Fibroblast of pulmonary artery (primary cell): Measurements from ENCODE around the gene SNX5.

Source experiments
- DNase-seq: peaks from one replicate; pipeline ENCODE4 v3.0.0-alpha.2; 2010; ENCODE audit warnings: low read depth
- H3K4me3 ChIP-seq: replicated peaks from 2 replicates; pipeline ENCODE4 v1.5.1; 2011; ENCODE audit warnings: low read depth, mild to moderate bottlenecking, control low read depth, low read length, moderate library complexity
- CTCF ChIP-seq: IDR thresholded peaks from 2 replicates; pipeline ENCODE4 v1.5.1; 2011; ENCODE audit warnings: mild to moderate bottlenecking, control low read depth, low read length, inconsistent platforms; ENCODE audit errors: missing control alignments

The SNX5 gene

GRCh38 chr20:17941087-17941825, 27.3 kb downstream of the SNX5 start:
- TF ChIP-seq CTCF: no peak
- DNase-seq: no peak
- H3K4me3 ChIP-seq: no peak overlapping the region

GRCh38 chr20:17940224-17940971, 28.2 kb downstream of the SNX5 start:
- no peak for TF ChIP-seq CTCF
- no peak overlapping the region for H3K4me3 ChIP-seq
- no peak for DNase-seq

- H3K4me3 ChIP-seq: no peak overlapping the region
- TF ChIP-seq CTCF: no peak
- DNase-seq: no peak
Measured at GRCh38 chr20:17939622-17940223, 28.9 kb downstream of the SNX5 start.

GRCh38 chr20:17938871-17939619, 29.5 kb downstream of the SNX5 start:
- peak; percentile 97 for TF ChIP-seq CTCF
- no peak overlapping the region for H3K4me3 ChIP-seq
- peak; percentile 74 for DNase-seq

- DNase-seq: peak; percentile 72
- H3K4me3 ChIP-seq: no peak overlapping the region
- TF ChIP-seq CTCF: no peak
Measured at GRCh38 chr20:17936761-17937732, 31.5 kb downstream of the SNX5 start.
